ENCODE measurements around the gene MRPS12. TPM values are rescaled to one million over a fixed set of nuclear protein-coding genes. Genes with fewer than 3 reads are reported as not detected.

Gene MRPS12
- total RNA-seq, 1 experiment from 2014 or later: 81.3 TPM

DNA sequence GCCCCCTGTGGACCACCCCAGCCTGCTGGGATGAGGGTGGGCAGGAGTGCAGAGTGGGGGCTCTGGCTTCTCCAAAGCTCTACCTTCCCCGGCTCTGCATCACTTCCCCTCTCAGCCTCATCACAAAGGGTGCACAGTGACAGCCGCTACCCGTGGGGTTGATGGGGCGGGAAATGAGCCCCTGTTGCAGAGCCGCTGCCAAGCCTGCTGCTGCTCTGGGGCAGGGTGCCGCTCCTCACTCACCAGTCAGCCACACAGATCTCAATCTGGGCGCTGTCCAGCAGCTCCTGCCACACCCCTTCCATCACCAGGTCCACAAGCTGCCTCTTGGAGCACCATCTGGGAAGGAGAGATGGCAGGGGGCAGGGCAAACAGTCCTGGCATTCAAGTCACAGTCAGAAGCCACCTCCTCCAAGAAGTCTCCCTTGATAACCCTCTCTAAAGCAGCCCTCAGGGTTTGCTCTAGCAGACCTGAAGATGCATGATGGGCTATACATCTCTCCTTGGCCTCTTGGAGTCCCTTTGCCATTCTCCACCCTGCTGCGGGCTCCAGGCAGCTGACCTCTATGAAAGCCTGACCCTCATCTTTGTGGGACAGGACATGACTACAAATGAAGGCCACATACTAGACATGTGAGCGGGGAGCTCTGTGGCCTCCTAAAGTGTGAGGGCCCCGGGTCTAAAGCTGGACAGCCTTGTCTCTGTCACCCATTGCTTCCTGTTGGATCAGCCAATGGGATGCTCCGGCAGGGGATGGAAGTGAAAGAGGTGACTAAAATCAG is 15.7 kb downstream of the MRPS12 start:
- H3K27me3 Mint-ChIP-seq (ENCODE audit: low read depth): peaks cover 15% of the 10 kb centered on the region
- no peaks in the 10 kb centered on the region; a peak in 1 of 5 replicates for H3K9me3 Mint-ChIP-seq
- TF ChIP-seq, protein P1, sequence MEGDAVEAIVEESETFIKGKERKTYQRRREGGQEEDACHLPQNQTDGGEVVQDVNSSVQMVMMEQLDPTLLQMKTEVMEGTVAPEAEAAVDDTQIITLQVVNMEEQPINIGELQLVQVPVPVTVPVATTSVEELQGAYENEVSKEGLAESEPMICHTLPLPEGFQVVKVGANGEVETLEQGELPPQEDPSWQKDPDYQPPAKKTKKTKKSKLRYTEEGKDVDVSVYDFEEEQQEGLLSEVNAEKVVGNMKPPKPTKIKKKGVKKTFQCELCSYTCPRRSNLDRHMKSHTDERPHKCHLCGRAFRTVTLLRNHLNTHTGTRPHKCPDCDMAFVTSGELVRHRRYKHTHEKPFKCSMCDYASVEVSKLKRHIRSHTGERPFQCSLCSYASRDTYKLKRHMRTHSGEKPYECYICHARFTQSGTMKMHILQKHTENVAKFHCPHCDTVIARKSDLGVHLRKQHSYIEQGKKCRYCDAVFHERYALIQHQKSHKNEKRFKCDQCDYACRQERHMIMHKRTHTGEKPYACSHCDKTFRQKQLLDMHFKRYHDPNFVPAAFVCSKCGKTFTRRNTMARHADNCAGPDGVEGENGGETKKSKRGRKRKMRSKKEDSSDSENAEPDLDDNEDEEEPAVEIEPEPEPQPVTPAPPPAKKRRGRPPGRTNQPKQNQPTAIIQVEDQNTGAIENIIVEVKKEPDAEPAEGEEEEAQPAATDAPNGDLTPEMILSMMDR (conservative IDR thresholded peaks at IDR 0.05): no peak
- H3K18ac ChIP-seq (ENCODE audit: insufficient read length, low read depth, low read length): no peak overlapping the region
- no peak overlapping the region for H4K8ac ChIP-seq (replicated peaks; ENCODE audit: insufficient read length, low read depth, low read length)
- H2BK12ac ChIP-seq (ENCODE audit: insufficient read length, low read depth, low read length): no peak overlapping the region
- peaks cover 6% of the 10 kb centered on the region in 2 experiments; a peak in 3 of 4 replicates for H3K4me1 Mint-ChIP-seq
- H3K9ac ChIP-seq (ENCODE audit: extremely low read depth, insufficient read length, low read length): no peak overlapping the region
- no peaks in the 10 kb centered on the region for H3K79me2 ChIP-seq (ENCODE audit: insufficient read depth, low read length)
- H2AK5ac ChIP-seq (ENCODE audit: insufficient read length, low read length): no peak overlapping the region
- H3K4me3 Mint-ChIP-seq: no peak overlapping the region
- H2AFZ ChIP-seq (ENCODE audit: low read length): no peak overlapping the region
- H3K79me1 ChIP-seq (ENCODE audit: insufficient read depth, low read depth, low read length, poor library complexity, severe bottlenecking): no peaks in the 10 kb centered on the region
- no peak overlapping the region for H2BK20ac ChIP-seq (ENCODE audit: low read depth, low read length, poor library complexity, severe bottlenecking)
- H3K9me3 ChIP-seq (ENCODE audit: control insufficient read depth, low read depth, low read length): no peaks in the 10 kb centered on the region
- H2BK5ac ChIP-seq (ENCODE audit: insufficient read length, low read length): no peak overlapping the region
- H3K14ac ChIP-seq (ENCODE audit: insufficient read depth, low read length): no peak overlapping the region
- WGBS (ENCODE audit: extremely low coverage, insufficient read length, low lambda C conversion rate): no CpG with 5 or more reads among the region's 11 CpGs
- H4K91ac ChIP-seq (ENCODE audit: insufficient read length, low read depth, low read length): no peak overlapping the region
- no peak overlapping the region for H3K27ac ChIP-seq (ENCODE audit: insufficient read length, low read depth, low read length)
- peak; percentile 36 for DNase-seq
- no peaks in the 10 kb centered on the region for H4K20me1 ChIP-seq (ENCODE audit: control insufficient read depth, insufficient read depth, insufficient read length)
- H3K4me2 ChIP-seq (ENCODE audit: insufficient read depth, insufficient read length, low read length): no peak overlapping the region
- no peak overlapping the region; a peak in 1 of 7 replicates for H3K27ac Mint-ChIP-seq
- H4K5ac ChIP-seq (ENCODE audit: insufficient read length, low read depth, low read length): no peak overlapping the region
- peaks cover 13 to 38% (median 36%) of the 10 kb centered on the region in 3 experiments for H3K36me3 Mint-ChIP-seq (ENCODE audit: insufficient read depth in 1 of 3, low read depth in 3 of 3)
- H3K4ac ChIP-seq (ENCODE audit: low read depth, low read length): no peak overlapping the region
- H3K27me3 ChIP-seq (ENCODE audit: insufficient read depth, low read length): no peaks in the 10 kb centered on the region
- H3K23ac ChIP-seq (ENCODE audit: insufficient read length, low read depth, low read length): no peak overlapping the region
- H3K56ac ChIP-seq (ENCODE audit: insufficient read length, low read depth, low read length): no peak overlapping the region
- H2BK120ac ChIP-seq (ENCODE audit: low read depth, low read length, poor library complexity, severe bottlenecking): no peak overlapping the region
- H3T11ph ChIP-seq (ENCODE audit: low read length): no peak overlapping the region
- H3K4me1 ChIP-seq (ENCODE audit: insufficient read depth, low read length): no peaks in the 10 kb centered on the region
- no peaks in the 10 kb centered on the region for H3K23me2 ChIP-seq (ENCODE audit: insufficient read length, low read depth, low read length, poor library complexity, severe bottlenecking)
- no peak overlapping the region for H2BK15ac ChIP-seq (ENCODE audit: low read depth, low read length)

Measured in H9 (cell line).